ENCODE data around the gene ATP9B. TPM values are rescaled to one million over a fixed set of nuclear protein-coding genes. Genes with fewer than 3 reads are reported as not detected.

Gene ATP9B
- total and polyA plus RNA-seq, 4 donors, result 12.6 to 77.0 (median 29.9) TPM

GRCh38 chr18:79387214-79387613, 318.0 kb downstream of the ATP9B start:
- no peaks in the 10 kb centered on the region for H3K36me3 ChIP-seq (ENCODE audit: control insufficient read depth in 4 of 4, insufficient read depth in 4 of 4, low read length in 4 of 4)
- H3K9ac ChIP-seq (ENCODE audit: insufficient read depth in 1 of 2, low read length in 2 of 2), result no peak overlapping the region
- no peak overlapping the region for H3K27ac ChIP-seq (ENCODE audit: low read depth in 1 of 2, low read length in 1 of 2)
- DNase-seq (no peak), ATAC-seq (ENCODE audit: insufficient read depth, low FRiP score) (no peak)
- H3K4me3 ChIP-seq, result no peak overlapping the region
- peaks cover 0 to 11% (median 0%) of the 10 kb centered on the region in 5 donors for H3K4me1 ChIP-seq (ENCODE audit: control insufficient read depth in 5 of 5, insufficient read depth in 5 of 5, low read length in 5 of 5)
- no peak for TF ChIP-seq CTCF (IDR thresholded peaks at IDR 0.05; ENCODE audit: control extremely low read depth, extremely low read depth)
- H3K9me3 ChIP-seq (ENCODE audit: control insufficient read depth in 4 of 4, insufficient read depth in 3 of 4, low read length in 3 of 4), result no peaks in the 10 kb centered on the region
- peaks cover 0 to 40% (median 38%) of the 10 kb centered on the region in 3 donors for H3K27me3 ChIP-seq (ENCODE audit: control insufficient read depth in 3 of 3, insufficient read depth in 3 of 3, low read length in 2 of 3)
- WGBS, 2 donors, result 71 to 86% methylated on average over 6 of the region's 6 CpGs

- no peak for TF ChIP-seq CTCF (IDR thresholded peaks at IDR 0.05; ENCODE audit: control extremely low read depth, extremely low read depth)
- peaks cover 0 to 11% (median 0%) of the 10 kb centered on the region in 5 donors for H3K4me1 ChIP-seq (ENCODE audit: control insufficient read depth in 5 of 5, insufficient read depth in 5 of 5, low read length in 5 of 5)
- H3K4me3 ChIP-seq, result no peak overlapping the region
- H3K27ac ChIP-seq (ENCODE audit: low read depth in 1 of 2, low read length in 1 of 2), result no peak overlapping the region
- no peak for DNase-seq
- no peak for ATAC-seq (ENCODE audit: insufficient read depth, low FRiP score)
- peaks cover 0 to 44% (median 42%) of the 10 kb centered on the region in 3 donors for H3K27me3 ChIP-seq (ENCODE audit: control insufficient read depth in 3 of 3, insufficient read depth in 3 of 3, low read length in 2 of 3)
- H3K9me3 ChIP-seq (ENCODE audit: control insufficient read depth in 4 of 4, insufficient read depth in 3 of 4, low read length in 3 of 4), result no peaks in the 10 kb centered on the region
- H3K36me3 ChIP-seq (ENCODE audit: control insufficient read depth in 4 of 4, insufficient read depth in 4 of 4, low read length in 4 of 4), result no peaks in the 10 kb centered on the region
- WGBS, 2 donors, result 74 to 75% methylated on average over 11 of the region's 11 CpGs
- no peak overlapping the region for H3K9ac ChIP-seq (ENCODE audit: insufficient read depth in 1 of 2, low read length in 2 of 2)
Observed at GRCh38 chr18:79387615-79388014, 318.4 kb downstream of the ATP9B start.

DNA sequence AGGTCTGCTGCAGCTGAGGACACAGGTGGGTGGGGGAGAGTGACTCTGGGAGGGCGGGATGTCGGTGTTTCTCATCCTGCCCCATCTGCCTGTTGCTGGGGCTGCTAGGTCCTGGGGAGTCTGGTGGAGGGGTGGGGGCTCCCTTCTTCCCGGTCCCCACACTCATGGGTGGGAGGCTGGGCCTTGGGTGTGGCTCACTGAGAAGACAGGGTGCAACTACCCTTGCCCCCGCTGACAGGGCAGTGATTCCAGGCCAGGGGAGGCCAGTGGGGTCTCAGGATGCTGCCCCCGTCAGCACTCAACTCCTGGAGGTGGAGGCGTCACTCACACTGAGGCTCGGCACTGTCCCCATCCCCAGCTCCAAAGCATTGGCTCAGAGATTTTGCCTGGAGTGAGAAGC, 318.8 kb downstream of the ATP9B start:
- TF ChIP-seq CTCF (IDR thresholded peaks at IDR 0.05; ENCODE audit: control extremely low read depth, extremely low read depth), result no peak
- ATAC-seq (ENCODE audit: insufficient read depth, low FRiP score), result no peak
- H3K9ac ChIP-seq (ENCODE audit: insufficient read depth in 1 of 2, low read length in 2 of 2), result no peak overlapping the region
- peaks cover 0 to 48% (median 46%) of the 10 kb centered on the region in 3 donors for H3K27me3 ChIP-seq (ENCODE audit: control insufficient read depth in 3 of 3, insufficient read depth in 3 of 3, low read length in 2 of 3)
- 65 to 71% methylated on average over 7 of the region's 7 CpGs for WGBS, 2 donors
- no peak overlapping the region for H3K4me3 ChIP-seq
- H3K36me3 ChIP-seq (ENCODE audit: control insufficient read depth in 4 of 4, insufficient read depth in 4 of 4, low read length in 4 of 4), result no peaks in the 10 kb centered on the region
- no peak for DNase-seq
- H3K4me1 ChIP-seq (ENCODE audit: control insufficient read depth in 5 of 5, insufficient read depth in 5 of 5, low read length in 5 of 5), result peaks cover 0 to 13% (median 2%) of the 10 kb centered on the region in 5 donors
- no peak overlapping the region for H3K27ac ChIP-seq (ENCODE audit: low read depth in 1 of 2, low read length in 1 of 2)
- H3K9me3 ChIP-seq (ENCODE audit: control insufficient read depth in 4 of 4, insufficient read depth in 3 of 4, low read length in 3 of 4), result peaks cover 0 to under 1% (median 0%) of the 10 kb centered on the region in 4 donors

DNA sequence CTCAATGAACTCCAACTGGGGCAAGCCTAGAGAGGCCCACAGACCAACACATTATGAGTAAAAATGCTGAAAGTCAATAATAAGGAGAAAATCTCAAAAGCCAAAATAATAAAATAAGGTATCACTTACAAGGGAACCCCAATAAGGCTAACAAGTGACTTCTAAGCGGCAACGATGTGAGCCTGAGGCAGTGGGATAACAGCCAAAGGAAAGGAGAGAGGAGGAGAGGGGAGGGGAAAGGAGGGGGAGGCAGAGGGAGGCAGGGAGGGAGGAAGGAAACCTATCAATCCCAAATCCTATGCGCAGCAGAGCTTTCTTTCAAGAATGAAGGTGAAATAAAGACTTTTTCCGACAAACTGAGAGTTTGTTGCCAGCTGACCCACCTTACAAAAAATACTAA, 320.5 kb downstream of the ATP9B start:
- ATAC-seq (ENCODE audit: insufficient read depth, low FRiP score) (no peak), DNase-seq (no peak)
- no peaks in the 10 kb centered on the region for H3K36me3 ChIP-seq (ENCODE audit: control insufficient read depth in 4 of 4, insufficient read depth in 4 of 4, low read length in 4 of 4)
- H3K4me3 ChIP-seq, result no peak overlapping the region
- 24 to 37% methylated on average over 4 of the region's 4 CpGs for WGBS, 2 donors
- TF ChIP-seq CTCF (IDR thresholded peaks at IDR 0.05; ENCODE audit: control extremely low read depth, extremely low read depth), result no peak
- no peak overlapping the region for H3K27ac ChIP-seq (ENCODE audit: low read depth in 1 of 2, low read length in 1 of 2)
- no peak overlapping the region for H3K9ac ChIP-seq (ENCODE audit: insufficient read depth in 1 of 2, low read length in 2 of 2)
- peaks cover 0 to 2% (median 0%) of the 10 kb centered on the region in 4 donors for H3K9me3 ChIP-seq (ENCODE audit: control insufficient read depth in 4 of 4, insufficient read depth in 3 of 4, low read length in 3 of 4)
- H3K27me3 ChIP-seq (ENCODE audit: control insufficient read depth in 3 of 3, insufficient read depth in 3 of 3, low read length in 2 of 3), result peaks cover 0 to 55% (median 49%) of the 10 kb centered on the region in 3 donors
- H3K4me1 ChIP-seq (ENCODE audit: control insufficient read depth in 5 of 5, insufficient read depth in 5 of 5, low read length in 5 of 5), result peaks cover 2 to 22% (median 6%) of the 10 kb centered on the region in 5 donors

All from lung (tissue), 12 donors.